Activated T-cell treated with anti-CD3 and anti-CD28 coated beads, Interleukin-2, amount 50 U/mL, for 24 hours (primary cell): Measurements from ENCODE around the gene TMEM132E.

Source experiments
- DNase-seq: peaks from one replicate; pipeline ENCODE4 v3.0.0-alpha.2; 2020
- H3K27ac Mint-ChIP-seq: 2 replicates; pipeline ENCODE4 v1.8.0; 2020; ENCODE audit warnings: mild to moderate bottlenecking, mixed read lengths
- H3K27me3 Mint-ChIP-seq: 2 replicates; pipeline ENCODE4 v1.8.0; 2020; ENCODE audit warnings: mixed read lengths
- H3K36me3 Mint-ChIP-seq: 2 replicates; pipeline ENCODE4 v1.8.0; 2020; ENCODE audit warnings: low read depth, mixed read lengths
- H3K4me1 Mint-ChIP-seq: 2 replicates; pipeline ENCODE4 v1.8.0; 2020; ENCODE audit warnings: low read depth, mixed read lengths
- H3K4me3 Mint-ChIP-seq: 2 replicates; pipeline ENCODE4 v1.8.0; 2020; ENCODE audit warnings: mild to moderate bottlenecking, moderate library complexity, mixed read lengths
- H3K9me3 Mint-ChIP-seq: 2 replicates; pipeline ENCODE4 v1.8.0; 2020; ENCODE audit warnings: mixed read lengths

Gene TMEM132E

GRCh38 chr17:34665819-34666763 is 86.7 kb downstream of the TMEM132E start:
- Mint-ChIP-seq H3K9me3 (no peaks in the 10 kb centered on the region), H3K4me3 (no peak overlapping the region), H3K4me1 (peaks cover 10% of the 10 kb centered on the region), H3K27me3 (peaks cover 11% of the 10 kb centered on the region), H3K36me3 (no peaks in the 10 kb centered on the region), H3K27ac (no peak overlapping the region)
- no peak for DNase-seq

DNA sequence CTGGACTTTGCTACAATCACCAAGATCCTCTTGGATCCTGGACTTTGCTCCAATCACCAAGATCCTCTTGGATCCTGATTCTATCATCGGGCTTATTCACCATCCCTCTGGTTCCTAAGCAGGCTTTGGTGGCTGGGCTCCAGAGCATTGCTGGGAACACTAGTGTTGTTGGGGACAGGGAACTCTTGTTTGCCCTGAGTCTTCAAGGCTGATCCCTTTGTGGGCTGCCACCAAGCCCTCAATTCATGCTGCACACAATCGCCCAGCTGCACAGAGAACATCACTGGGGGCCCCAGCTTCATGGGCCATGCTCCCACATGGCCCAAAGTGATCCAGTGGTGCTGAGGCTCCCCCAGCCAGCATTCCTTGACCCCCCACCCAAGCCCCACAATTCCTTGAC is 88.3 kb downstream of the TMEM132E start:
- H3K27ac Mint-ChIP-seq, result no peak overlapping the region
- H3K36me3 Mint-ChIP-seq, result no peaks in the 10 kb centered on the region
- H3K4me3 Mint-ChIP-seq, result no peak overlapping the region
- DNase-seq, result no peak
- H3K4me1 Mint-ChIP-seq, result peaks cover 10% of the 10 kb centered on the region
- peaks cover 11% of the 10 kb centered on the region for H3K27me3 Mint-ChIP-seq
- H3K9me3 Mint-ChIP-seq, result no peaks in the 10 kb centered on the region

DNA sequence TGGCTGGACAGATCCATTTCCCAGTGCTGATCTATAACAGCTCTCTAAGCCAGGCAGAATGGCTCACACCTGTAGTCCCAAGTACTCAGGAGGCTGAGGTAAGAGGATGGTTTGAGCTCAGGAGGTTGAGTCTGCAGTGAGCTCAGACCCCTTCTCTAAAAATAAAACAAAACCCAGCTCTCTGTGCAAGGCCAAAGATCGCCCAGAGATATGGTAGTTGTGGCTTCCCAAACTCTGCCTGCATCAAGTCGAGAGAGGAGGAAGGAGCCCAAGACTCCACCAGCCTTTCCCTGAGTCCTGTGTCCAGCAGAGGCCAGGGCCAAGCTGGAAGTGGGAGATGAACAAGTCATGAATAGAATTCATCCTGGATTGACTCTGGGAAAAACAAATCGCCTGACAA is 88.8 kb downstream of the TMEM132E start:
- peaks cover 11% of the 10 kb centered on the region for H3K27me3 Mint-ChIP-seq
- H3K9me3 Mint-ChIP-seq, result no peaks in the 10 kb centered on the region
- no peak for DNase-seq
- no peaks in the 10 kb centered on the region for H3K36me3 Mint-ChIP-seq
- peaks cover 10% of the 10 kb centered on the region for H3K4me1 Mint-ChIP-seq
- no peak overlapping the region for H3K27ac Mint-ChIP-seq
- H3K4me3 Mint-ChIP-seq, result no peak overlapping the region

- Mint-ChIP-seq H3K4me3 (no peak overlapping the region), H3K27me3 (peaks cover 14% of the 10 kb centered on the region), H3K4me1 (peaks cover 10% of the 10 kb centered on the region), H3K9me3 (no peaks in the 10 kb centered on the region), H3K27ac (no peak overlapping the region), H3K36me3 (no peaks in the 10 kb centered on the region)
- DNase-seq, result no peak
These were observed 90.1 kb downstream of the TMEM132E start for GRCh38 chr17:34669511-34669910.

DNA sequence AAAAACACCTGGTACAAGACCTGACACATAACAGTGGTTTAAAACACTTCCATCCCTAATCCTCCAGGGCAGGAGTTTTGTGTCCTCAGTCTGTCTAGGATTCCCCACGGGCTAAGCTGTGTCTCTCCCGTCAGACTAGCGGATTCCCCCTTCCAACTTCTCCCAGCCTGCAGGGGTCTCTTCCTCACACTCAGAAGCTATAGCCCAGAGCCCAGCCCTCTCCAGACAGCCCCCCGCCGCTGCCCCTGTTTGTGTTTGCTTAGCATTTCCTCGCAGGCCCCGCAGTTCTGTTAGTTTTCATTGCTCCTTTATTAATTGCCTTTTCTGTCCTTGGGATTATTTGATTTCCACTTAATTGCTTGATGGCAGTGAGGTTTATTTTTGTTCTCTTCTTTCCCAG is 91.2 kb downstream of the TMEM132E start:
- H3K4me3 Mint-ChIP-seq, result no peak overlapping the region
- peaks cover 14% of the 10 kb centered on the region for H3K27me3 Mint-ChIP-seq
- no peaks in the 10 kb centered on the region for H3K36me3 Mint-ChIP-seq

DNA sequence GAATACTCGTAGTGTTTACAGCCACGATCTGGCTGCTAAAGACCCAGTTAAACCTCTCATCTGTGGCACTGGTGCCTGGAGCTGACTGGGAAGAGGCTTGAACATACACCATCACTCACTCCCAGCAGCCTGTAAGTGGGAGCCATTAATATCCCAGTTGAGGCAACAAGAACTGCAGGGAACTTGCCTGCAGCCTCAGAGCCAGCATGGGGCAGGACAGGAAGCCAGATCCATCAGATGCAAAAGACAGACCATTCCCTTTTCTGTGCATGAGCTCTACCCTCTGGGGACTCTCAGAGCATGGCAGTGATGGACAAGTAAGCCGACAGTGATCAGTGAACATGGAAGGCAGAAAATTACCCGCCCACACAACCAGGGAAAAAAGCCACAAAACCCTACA is 91.8 kb downstream of the TMEM132E start:
- Mint-ChIP-seq H3K27me3 (peaks cover 14% of the 10 kb centered on the region), H3K36me3 (no peaks in the 10 kb centered on the region), H3K27ac (no peak overlapping the region), H3K4me3 (no peak overlapping the region), H3K4me1 (no peaks in the 10 kb centered on the region), H3K9me3 (no peaks in the 10 kb centered on the region)
- DNase-seq, result no peak

More for the DNA sequence above, 91.2 kb downstream of the TMEM132E start:
- H3K4me1 Mint-ChIP-seq, result peaks cover 2% of the 10 kb centered on the region
- no peak for DNase-seq
- no peak overlapping the region for H3K27ac Mint-ChIP-seq
- no peaks in the 10 kb centered on the region for H3K9me3 Mint-ChIP-seq

GRCh38 chr17:34672176-34672785 is 92.9 kb downstream of the TMEM132E start:
- H3K27ac Mint-ChIP-seq, result no peak overlapping the region
- no peak overlapping the region for H3K4me3 Mint-ChIP-seq
- no peaks in the 10 kb centered on the region for H3K36me3 Mint-ChIP-seq
- DNase-seq, result no peak
- H3K27me3 Mint-ChIP-seq, result peaks cover 14% of the 10 kb centered on the region
- H3K9me3 Mint-ChIP-seq, result no peaks in the 10 kb centered on the region
- no peaks in the 10 kb centered on the region for H3K4me1 Mint-ChIP-seq

DNA sequence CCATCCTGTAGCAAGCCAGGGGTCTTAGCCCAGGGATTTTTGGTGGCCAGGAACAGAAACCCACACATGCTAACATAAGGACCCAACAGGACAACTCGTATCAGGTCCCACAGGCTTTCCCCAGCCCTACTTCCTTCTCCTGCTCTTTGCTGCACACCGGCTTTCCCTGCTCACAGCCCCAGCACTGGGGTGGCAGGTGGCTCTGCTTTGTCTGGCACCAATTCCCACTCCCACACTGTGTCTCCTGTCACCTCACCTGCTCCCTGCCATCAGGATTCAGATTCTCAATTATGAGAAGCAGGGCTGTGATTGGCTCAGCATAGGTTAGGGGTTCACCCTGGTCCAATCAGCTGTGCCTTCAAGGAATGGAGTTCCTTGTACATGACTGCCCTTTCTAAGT is 94.1 kb downstream of the TMEM132E start:
- H3K36me3 Mint-ChIP-seq, result no peaks in the 10 kb centered on the region
- DNase-seq, result no peak
- no peak overlapping the region for H3K4me3 Mint-ChIP-seq
- no peaks in the 10 kb centered on the region for H3K4me1 Mint-ChIP-seq
- no peak overlapping the region for H3K27ac Mint-ChIP-seq
- no peaks in the 10 kb centered on the region for H3K9me3 Mint-ChIP-seq
- H3K27me3 Mint-ChIP-seq, result peaks cover 17% of the 10 kb centered on the region

GRCh38 chr17:34673995-34674890 is 94.9 kb downstream of the TMEM132E start:
- no peak for DNase-seq
- H3K27ac Mint-ChIP-seq, result no peak overlapping the region
- no peak overlapping the region for H3K4me3 Mint-ChIP-seq
- no peaks in the 10 kb centered on the region for H3K9me3 Mint-ChIP-seq
- no peaks in the 10 kb centered on the region for H3K4me1 Mint-ChIP-seq
- peaks cover 18% of the 10 kb centered on the region for H3K27me3 Mint-ChIP-seq
- no peaks in the 10 kb centered on the region for H3K36me3 Mint-ChIP-seq

DNA sequence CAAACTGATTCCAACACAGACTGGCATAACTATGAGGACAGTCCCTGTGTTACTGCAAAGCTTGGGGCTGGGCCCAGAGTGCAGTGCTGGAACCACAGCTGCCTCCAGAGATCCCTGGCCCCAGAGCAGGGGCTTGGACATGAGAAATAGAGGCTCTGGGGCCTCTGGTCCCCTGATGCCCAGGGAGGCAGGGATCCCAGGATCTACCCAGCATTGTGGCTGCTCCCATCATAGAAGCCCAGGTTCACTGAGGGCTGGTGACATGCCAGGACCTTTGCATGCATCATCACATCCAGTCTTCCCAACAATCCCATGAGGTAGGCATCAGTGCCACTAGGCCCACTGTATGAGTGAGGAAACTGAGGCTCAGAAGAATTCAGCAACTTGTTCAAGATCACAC is 95.8 kb downstream of the TMEM132E start:
- Mint-ChIP-seq H3K27ac (no peak overlapping the region), H3K36me3 (no peaks in the 10 kb centered on the region), H3K9me3 (no peaks in the 10 kb centered on the region), H3K27me3 (peaks cover 14% of the 10 kb centered on the region), H3K4me3 (no peak overlapping the region), H3K4me1 (no peaks in the 10 kb centered on the region)
- no peak for DNase-seq

DNA sequence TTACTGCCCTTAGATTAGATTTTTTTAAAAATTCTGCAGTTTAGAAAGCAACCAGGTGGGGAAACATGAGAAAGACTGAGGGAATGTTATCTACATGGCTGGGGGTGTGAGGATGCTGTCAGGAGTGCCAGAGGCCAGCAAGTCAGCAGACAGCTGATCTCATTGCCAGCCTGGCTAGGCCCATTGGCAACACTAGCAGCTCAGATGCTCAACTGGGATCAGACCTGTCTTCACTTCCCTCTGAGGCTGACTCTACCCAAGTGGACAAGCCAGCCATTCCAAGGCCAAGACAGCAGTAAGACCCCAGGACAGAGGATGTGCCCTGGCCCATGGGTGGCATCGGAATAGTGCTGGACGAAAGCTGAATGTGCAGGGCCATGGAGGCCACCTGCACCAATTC is 96.2 kb downstream of the TMEM132E start:
- H3K27ac Mint-ChIP-seq, result no peak overlapping the region
- H3K27me3 Mint-ChIP-seq, result peaks cover 19% of the 10 kb centered on the region
- no peaks in the 10 kb centered on the region for H3K36me3 Mint-ChIP-seq

GRCh38 chr17:34680151-34680550 is 100.8 kb downstream of the TMEM132E start:
- Mint-ChIP-seq H3K4me3 (no peak overlapping the region), H3K36me3 (no peaks in the 10 kb centered on the region), H3K4me1 (no peaks in the 10 kb centered on the region), H3K9me3 (no peaks in the 10 kb centered on the region), H3K27me3 (peaks cover 42% of the 10 kb centered on the region), H3K27ac (no peak overlapping the region)
- no peak for DNase-seq

More for the DNA sequence above, 96.2 kb downstream of the TMEM132E start:
- no peaks in the 10 kb centered on the region for H3K4me1 Mint-ChIP-seq
- DNase-seq, result no peak
- H3K9me3 Mint-ChIP-seq, result no peaks in the 10 kb centered on the region
- H3K4me3 Mint-ChIP-seq, result no peak overlapping the region

DNA sequence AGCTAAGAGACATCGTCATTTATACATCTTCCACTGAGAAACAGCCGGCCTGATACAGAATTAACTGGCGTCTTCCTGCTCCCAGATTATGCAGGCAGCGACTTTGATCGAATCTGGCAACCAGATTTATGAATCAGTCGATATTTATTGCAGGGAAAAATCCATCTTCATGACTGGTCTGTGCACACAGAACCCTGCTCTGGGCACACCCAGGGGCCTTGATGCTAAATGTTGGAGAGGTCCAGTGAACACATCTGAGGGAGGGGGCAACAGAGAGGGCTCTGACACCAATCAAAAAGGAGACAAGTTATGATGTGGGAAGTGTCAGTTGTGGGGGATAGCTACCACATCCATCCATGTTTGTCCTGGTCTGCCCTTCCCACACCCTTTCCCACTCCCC is 102.9 kb downstream of the TMEM132E start:
- peaks cover 51% of the 10 kb centered on the region for H3K27me3 Mint-ChIP-seq
- no peaks in the 10 kb centered on the region for H3K36me3 Mint-ChIP-seq
- H3K27ac Mint-ChIP-seq, result no peak overlapping the region
- DNase-seq, result no peak
- no peaks in the 10 kb centered on the region for H3K9me3 Mint-ChIP-seq
- no peak overlapping the region for H3K4me3 Mint-ChIP-seq
- H3K4me1 Mint-ChIP-seq, result no peaks in the 10 kb centered on the region

DNA sequence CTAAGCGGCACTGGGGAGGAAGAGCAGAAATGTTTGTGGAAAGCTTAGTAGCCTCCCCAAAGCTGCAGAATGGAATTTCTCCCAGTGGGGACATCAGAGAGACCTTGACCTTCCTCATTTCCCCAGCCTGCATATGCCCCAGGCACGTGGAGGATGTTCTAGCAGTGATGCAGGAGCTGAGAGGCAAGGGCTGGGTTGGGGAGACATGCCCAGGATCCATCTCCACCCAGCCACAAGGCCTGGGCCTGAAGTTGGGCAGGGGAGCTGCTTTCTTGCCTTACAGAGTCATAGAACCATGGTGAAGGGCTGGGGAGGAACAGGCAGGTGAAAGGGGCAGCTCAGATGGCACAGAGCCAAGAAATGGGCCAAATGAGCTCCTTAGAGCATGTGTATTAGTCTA is 104.0 kb downstream of the TMEM132E start:
- no peak overlapping the region for H3K27ac Mint-ChIP-seq
- H3K4me3 Mint-ChIP-seq, result no peak overlapping the region
- H3K27me3 Mint-ChIP-seq, result peaks cover 52% of the 10 kb centered on the region
- no peaks in the 10 kb centered on the region for H3K36me3 Mint-ChIP-seq
- H3K4me1 Mint-ChIP-seq, result no peaks in the 10 kb centered on the region
- H3K9me3 Mint-ChIP-seq, result peaks cover 7% of the 10 kb centered on the region
- no peak for DNase-seq
